HCT116 (cell line): ENCODE measurements around the gene ABCA6.

Source experiments
- CEBPB ChIP-seq: IDR thresholded peaks from 2 replicates; pipeline ENCODE4 v1.6.1; 2012; ENCODE audit warnings: low read depth
- POLR2A ChIP-seq: IDR thresholded peaks from 2 replicates; pipeline ENCODE4 v1.7.0; 2011; ENCODE audit warnings: borderline replicate concordance; ENCODE audit not compliant: insufficient read depth, insufficient read length; ENCODE audit errors: extremely low read depth
- POLR2AphosphoS5 ChIP-seq: IDR thresholded peaks from 2 replicates; pipeline ENCODE4 v1.6.1; 2011; ENCODE audit warnings: mild to moderate bottlenecking, low read depth, low read length, moderate library complexity
- TF ChIP-seq, protein P1 (sequence below), 3 experiments: fragments of 200-600 bp in 1 of 3; sonication (generic) in 1 of 3; IDR thresholded peaks in 2 of 3; conservative IDR thresholded peaks in 1 of 3; 2 replicates each; pipeline ENCODE4 v1.5.1; 2012 to 2017; ENCODE audit warnings: low read depth in 2 of 3, low read length in 2 of 3, antibody characterized with exemption in 1 of 3, borderline replicate concordance in 1 of 3, control low read depth in 1 of 3, mild to moderate bottlenecking in 1 of 3, mixed read lengths in 1 of 3, mixed run types in 1 of 3, moderate library complexity in 1 of 3; ENCODE audit not compliant: insufficient read depth in 1 of 3

DNA sequence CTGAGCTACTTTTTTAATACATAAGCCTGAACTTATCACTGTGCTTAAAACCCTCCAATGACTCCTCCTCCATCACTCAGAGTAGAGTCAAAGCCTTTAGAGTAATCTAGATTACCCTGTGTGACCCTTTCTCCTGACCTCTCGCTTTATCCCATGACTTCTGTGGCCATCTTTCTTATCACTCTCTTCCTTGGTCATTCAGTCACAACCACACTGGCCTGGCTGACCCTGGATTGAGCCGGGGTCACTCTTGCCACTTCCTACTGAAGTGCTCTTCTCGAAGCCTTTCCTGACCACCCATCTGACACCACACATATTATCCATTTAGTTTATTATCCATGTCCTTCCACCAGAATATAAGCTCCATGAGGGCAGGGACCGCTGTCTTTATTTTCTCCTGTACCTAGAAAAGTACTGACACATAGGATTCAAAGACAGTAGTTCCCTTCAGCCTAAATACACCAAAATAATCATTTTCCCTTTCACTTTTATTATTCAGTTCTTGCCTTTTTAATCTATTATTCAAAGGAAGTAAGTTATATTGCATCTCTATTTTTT is 53.0 kb downstream of the ABCA6 start:
- TF ChIP-seq, protein P1, sequence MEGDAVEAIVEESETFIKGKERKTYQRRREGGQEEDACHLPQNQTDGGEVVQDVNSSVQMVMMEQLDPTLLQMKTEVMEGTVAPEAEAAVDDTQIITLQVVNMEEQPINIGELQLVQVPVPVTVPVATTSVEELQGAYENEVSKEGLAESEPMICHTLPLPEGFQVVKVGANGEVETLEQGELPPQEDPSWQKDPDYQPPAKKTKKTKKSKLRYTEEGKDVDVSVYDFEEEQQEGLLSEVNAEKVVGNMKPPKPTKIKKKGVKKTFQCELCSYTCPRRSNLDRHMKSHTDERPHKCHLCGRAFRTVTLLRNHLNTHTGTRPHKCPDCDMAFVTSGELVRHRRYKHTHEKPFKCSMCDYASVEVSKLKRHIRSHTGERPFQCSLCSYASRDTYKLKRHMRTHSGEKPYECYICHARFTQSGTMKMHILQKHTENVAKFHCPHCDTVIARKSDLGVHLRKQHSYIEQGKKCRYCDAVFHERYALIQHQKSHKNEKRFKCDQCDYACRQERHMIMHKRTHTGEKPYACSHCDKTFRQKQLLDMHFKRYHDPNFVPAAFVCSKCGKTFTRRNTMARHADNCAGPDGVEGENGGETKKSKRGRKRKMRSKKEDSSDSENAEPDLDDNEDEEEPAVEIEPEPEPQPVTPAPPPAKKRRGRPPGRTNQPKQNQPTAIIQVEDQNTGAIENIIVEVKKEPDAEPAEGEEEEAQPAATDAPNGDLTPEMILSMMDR (IDR thresholded peaks at IDR 0.05 in 2 of 3, conservative IDR thresholded peaks at IDR 0.05 in 1 of 3; ENCODE audit: borderline replicate concordance in 1 of 3, insufficient read depth in 1 of 3, low read depth in 2 of 3, low read length in 2 of 3) = no peak
- TF ChIP-seq CEBPB (no peak), POLR2A (no peak), POLR2AphosphoS5 (no peak)
